Neural progenitor cell (in vitro differentiated cells): Measurements from ENCODE around the gene F2RL1.

Experiments
- EZH2phosphoT487 ChIP-seq: fragments of 200-600 bp; sonication (generic); IDR thresholded peaks from 2 replicates; pipeline ENCODE4 v1.6.1; 2017; ENCODE audit warnings: antibody characterized with exemption
- TF ChIP-seq, protein P1 (sequence below): fragments of 200-600 bp; sonication (generic); IDR thresholded peaks from 2 replicates; pipeline ENCODE4 v1.5.1; 2017; ENCODE audit warnings: antibody characterized with exemption, mild to moderate bottlenecking

DNA sequence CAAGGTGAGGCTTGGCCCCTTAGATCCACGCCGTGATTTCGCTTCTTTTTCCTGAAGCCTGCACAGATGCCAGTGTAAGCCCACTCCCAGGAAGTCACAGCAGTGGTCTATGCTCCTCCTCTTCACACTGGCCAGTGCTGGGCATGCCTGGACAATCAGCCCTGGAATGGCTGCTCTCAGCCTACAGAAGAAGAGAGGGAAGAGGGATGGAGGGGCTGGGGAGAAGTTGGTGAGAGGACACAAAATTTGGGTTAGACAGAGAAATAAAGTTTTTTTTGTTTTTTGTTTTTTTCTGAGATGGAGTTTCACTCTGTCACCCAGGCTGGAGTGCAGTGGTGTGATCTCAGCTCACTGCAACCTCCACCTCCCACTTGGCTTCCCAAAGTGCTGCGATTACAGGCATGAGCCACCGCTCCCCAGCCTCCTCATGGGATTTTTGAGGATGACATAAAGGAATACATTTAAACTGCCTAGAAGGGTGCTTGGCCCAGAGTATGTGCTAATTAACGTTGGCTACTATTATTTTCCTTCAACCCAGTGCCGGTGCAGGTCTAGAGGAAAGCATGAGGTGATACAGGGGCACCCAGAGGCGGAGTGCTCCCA lies 31.8 kb downstream of the F2RL1 start:
- TF ChIP-seq, protein P1, sequence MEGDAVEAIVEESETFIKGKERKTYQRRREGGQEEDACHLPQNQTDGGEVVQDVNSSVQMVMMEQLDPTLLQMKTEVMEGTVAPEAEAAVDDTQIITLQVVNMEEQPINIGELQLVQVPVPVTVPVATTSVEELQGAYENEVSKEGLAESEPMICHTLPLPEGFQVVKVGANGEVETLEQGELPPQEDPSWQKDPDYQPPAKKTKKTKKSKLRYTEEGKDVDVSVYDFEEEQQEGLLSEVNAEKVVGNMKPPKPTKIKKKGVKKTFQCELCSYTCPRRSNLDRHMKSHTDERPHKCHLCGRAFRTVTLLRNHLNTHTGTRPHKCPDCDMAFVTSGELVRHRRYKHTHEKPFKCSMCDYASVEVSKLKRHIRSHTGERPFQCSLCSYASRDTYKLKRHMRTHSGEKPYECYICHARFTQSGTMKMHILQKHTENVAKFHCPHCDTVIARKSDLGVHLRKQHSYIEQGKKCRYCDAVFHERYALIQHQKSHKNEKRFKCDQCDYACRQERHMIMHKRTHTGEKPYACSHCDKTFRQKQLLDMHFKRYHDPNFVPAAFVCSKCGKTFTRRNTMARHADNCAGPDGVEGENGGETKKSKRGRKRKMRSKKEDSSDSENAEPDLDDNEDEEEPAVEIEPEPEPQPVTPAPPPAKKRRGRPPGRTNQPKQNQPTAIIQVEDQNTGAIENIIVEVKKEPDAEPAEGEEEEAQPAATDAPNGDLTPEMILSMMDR, result no peak
- no peak for TF ChIP-seq EZH2phosphoT487
